Measurements from ENCODE around the gene KDM1A. TPM values are rescaled to one million over a fixed set of nuclear protein-coding genes. Genes with fewer than 3 reads are reported as not detected.

Gene KDM1A
- total RNA-seq, 1 donor from 2014 or later: 332 TPM

DNA sequence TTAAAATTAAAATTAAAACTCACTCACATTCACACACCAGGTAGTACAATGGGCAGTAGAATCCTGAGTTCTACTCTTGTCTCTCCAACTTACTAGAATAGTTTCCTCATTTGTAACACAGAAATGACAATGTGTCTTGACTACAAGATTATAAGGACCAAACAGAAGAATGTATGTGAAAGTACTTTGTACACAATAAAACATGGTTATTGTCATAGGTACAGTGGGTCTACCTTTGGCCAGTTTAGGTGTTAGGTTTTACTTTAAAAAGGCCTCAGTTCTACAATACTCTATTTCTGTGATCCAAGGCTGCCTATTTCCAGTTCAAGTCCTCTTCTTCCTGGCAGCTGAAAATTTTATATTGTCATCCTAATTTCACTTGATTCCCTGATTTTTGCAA lies 99.1 kb downstream of the KDM1A start:
- Histone ChIP-seq H4K20me1 (ENCODE audit: low read depth) (peaks cover 90% of the 10 kb centered on the region), H3K4me2 (no peak overlapping the region), H3K79me2 (ENCODE audit: low read depth) (peaks cover 99% of the 10 kb centered on the region), H3K4me3 (no peak overlapping the region), H3K36me3 (no peaks in the 10 kb centered on the region), H3K9me3 (ENCODE audit: low read depth) (no peaks in the 10 kb centered on the region), H3K4me1 (peaks cover 25% of the 10 kb centered on the region), H3K9ac (no peak overlapping the region), H3F3A (ENCODE audit: low read depth) (peaks cover 11% of the 10 kb centered on the region), H3K27ac (no peak overlapping the region), H2AFZ (replicated peaks) (no peak overlapping the region), H3K27me3 (no peaks in the 10 kb centered on the region)
- Mint-ChIP-seq H3K36me3 (no peaks in the 10 kb centered on the region), H3K27ac (no peak overlapping the region), H3K4me3 (no peak overlapping the region), H3K27me3 (ENCODE audit: insufficient read depth, low read depth) (no peaks in the 10 kb centered on the region), H3K9me3 (no peaks in the 10 kb centered on the region), H3K4me1 (peaks cover 35% of the 10 kb centered on the region)
- TF ChIP-seq, protein P1, sequence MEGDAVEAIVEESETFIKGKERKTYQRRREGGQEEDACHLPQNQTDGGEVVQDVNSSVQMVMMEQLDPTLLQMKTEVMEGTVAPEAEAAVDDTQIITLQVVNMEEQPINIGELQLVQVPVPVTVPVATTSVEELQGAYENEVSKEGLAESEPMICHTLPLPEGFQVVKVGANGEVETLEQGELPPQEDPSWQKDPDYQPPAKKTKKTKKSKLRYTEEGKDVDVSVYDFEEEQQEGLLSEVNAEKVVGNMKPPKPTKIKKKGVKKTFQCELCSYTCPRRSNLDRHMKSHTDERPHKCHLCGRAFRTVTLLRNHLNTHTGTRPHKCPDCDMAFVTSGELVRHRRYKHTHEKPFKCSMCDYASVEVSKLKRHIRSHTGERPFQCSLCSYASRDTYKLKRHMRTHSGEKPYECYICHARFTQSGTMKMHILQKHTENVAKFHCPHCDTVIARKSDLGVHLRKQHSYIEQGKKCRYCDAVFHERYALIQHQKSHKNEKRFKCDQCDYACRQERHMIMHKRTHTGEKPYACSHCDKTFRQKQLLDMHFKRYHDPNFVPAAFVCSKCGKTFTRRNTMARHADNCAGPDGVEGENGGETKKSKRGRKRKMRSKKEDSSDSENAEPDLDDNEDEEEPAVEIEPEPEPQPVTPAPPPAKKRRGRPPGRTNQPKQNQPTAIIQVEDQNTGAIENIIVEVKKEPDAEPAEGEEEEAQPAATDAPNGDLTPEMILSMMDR (IDR thresholded peaks at IDR 0.05): no peak
- no peak for TF ChIP-seq EZH2 (IDR thresholded peaks at IDR 0.05)
- no peak for TF ChIP-seq EZH2phosphoT487 (IDR thresholded peaks at IDR 0.05)
- no peak for DNase-seq (ENCODE audit: low spot score)

DNA sequence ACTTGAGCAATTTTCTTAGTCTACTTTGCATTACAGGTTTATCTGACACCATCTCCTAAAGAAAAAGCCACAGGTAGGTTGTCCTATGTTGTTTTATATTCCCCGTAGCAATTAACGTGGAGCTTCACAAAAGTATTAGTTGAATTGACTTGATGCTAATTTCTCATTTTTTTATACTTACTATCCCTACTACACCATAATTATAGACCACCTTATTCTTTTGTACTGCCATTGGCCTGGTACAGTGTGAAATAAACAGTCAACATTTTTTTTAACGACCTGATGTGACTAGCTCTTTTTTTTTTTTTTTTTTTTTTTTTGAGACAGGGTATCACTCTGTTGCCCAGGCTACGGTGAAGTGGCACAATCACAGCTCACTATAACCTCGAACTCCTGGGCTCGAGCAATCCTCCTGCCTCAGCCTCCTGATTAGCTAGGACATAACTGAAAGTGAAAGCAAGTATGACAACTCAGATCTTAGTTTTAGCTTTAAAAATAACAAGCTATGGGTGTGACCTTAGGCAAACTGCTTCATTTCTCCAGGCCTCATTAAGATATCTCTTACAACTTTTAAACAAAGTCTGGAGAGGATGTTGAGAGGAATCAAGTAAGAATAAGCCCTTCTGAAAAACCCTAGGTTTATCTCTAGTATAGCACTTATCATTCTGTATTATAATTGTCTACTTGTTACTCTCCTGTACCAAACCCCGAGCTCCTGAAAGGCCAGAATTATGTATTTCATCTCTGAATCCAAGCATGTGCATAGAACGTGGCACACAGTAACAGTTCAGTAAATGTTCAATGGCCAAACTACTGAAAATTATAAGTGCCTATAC lies 99.9 kb downstream of the KDM1A start:
- Histone ChIP-seq H3F3A (ENCODE audit: low read depth) (peaks cover 10% of the 10 kb centered on the region), H3K36me3 (no peaks in the 10 kb centered on the region), H3K27ac (no peak overlapping the region), H3K4me1 (peaks cover 21% of the 10 kb centered on the region), H4K20me1 (ENCODE audit: low read depth) (peaks cover 92% of the 10 kb centered on the region), H3K79me2 (ENCODE audit: low read depth) (peaks cover 99% of the 10 kb centered on the region), H3K4me3 (no peak overlapping the region), H3K4me2 (no peak overlapping the region), H2AFZ (replicated peaks) (no peak overlapping the region), H3K27me3 (no peaks in the 10 kb centered on the region), H3K9ac (no peak overlapping the region), H3K9me3 (ENCODE audit: low read depth) (no peaks in the 10 kb centered on the region)
- Mint-ChIP-seq H3K9me3 (no peaks in the 10 kb centered on the region), H3K27ac (no peak overlapping the region), H3K36me3 (no peaks in the 10 kb centered on the region), H3K4me3 (no peak overlapping the region), H3K27me3 (ENCODE audit: insufficient read depth, low read depth) (no peaks in the 10 kb centered on the region), H3K4me1 (peaks cover 33% of the 10 kb centered on the region)
- TF ChIP-seq, protein P1 (IDR thresholded peaks at IDR 0.05): no peak
- TF ChIP-seq EZH2 (IDR thresholded peaks at IDR 0.05) (no peak), EZH2phosphoT487 (IDR thresholded peaks at IDR 0.05) (no peak)
- DNase-seq (ENCODE audit: low spot score): no peak

DNA sequence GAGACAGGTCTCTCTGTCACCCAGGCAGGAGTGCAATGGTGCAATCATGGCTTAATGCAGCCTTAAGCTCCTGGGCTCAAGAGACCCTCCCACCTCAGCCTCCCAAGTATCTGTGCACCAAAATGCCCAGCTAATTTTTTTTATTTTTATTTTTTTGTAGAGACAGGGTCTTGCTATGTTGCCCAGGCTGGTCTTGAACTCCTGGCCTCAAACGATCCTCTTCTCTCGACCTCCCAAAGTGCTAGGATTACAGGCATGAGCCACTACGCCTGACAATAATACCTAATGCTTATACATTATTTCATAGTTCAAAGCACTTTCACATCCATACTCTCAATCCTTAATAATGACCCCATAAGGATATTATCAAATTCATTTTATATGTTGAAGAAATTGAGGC lies 101.1 kb downstream of the KDM1A start:
- H3K4me2 ChIP-seq: no peak overlapping the region

More for the DNA sequence above, 101.1 kb downstream of the KDM1A start:
- Histone ChIP-seq H3K27me3 (no peaks in the 10 kb centered on the region), H3K9me3 (ENCODE audit: low read depth) (no peaks in the 10 kb centered on the region), H3K4me3 (no peak overlapping the region), H3K9ac (no peak overlapping the region), H4K20me1 (ENCODE audit: low read depth) (peaks cover 92% of the 10 kb centered on the region), H3K27ac (no peak overlapping the region), H2AFZ (replicated peaks) (no peak overlapping the region), H3F3A (ENCODE audit: low read depth) (peaks cover 8% of the 10 kb centered on the region), H3K4me1 (peaks cover 9% of the 10 kb centered on the region), H3K79me2 (ENCODE audit: low read depth) (peaks cover 99% of the 10 kb centered on the region), H3K36me3 (no peaks in the 10 kb centered on the region)
- TF ChIP-seq, protein P1 (IDR thresholded peaks at IDR 0.05): no peak
- TF ChIP-seq EZH2phosphoT487 (IDR thresholded peaks at IDR 0.05) (no peak), EZH2 (IDR thresholded peaks at IDR 0.05) (no peak)
- DNase-seq (ENCODE audit: low spot score): no peak
- H3K4me1 Mint-ChIP-seq: peaks cover 23% of the 10 kb centered on the region
- no peaks in the 10 kb centered on the region for H3K27me3 Mint-ChIP-seq (ENCODE audit: insufficient read depth, low read depth)
- no peaks in the 10 kb centered on the region for H3K9me3 Mint-ChIP-seq
- no peak overlapping the region for H3K27ac Mint-ChIP-seq
- no peak overlapping the region for H3K4me3 Mint-ChIP-seq
- no peaks in the 10 kb centered on the region for H3K36me3 Mint-ChIP-seq

All from neural progenitor cell (in vitro differentiated cells).